Thyroid gland (tissue), 4 donors: ENCODE data around the gene ABL2.

ENCODE experiments used
- CTCF ChIP-seq, 6 experiments: fragments of 200-600 bp in 3 of 6; fragments of 450-650 bp in 3 of 6; sonication (generic) in 3 of 6; IDR thresholded peaks; one replicate each; pipeline ENCODE4 v1.5.1; 2016 to 2019; ENCODE audit warnings: antibody characterized with exemption in 6 of 6, mild to moderate bottlenecking in 2 of 6, inconsistent platforms in 1 of 6, moderate library complexity in 1 of 6
- POLR2A ChIP-seq, 2 donors: fragments of 450-650 bp; IDR thresholded peaks; one replicate each; pipeline ENCODE4 v1.6.1; 2017; ENCODE audit warnings: antibody characterized with exemption in 2 of 2, mild to moderate bottlenecking in 2 of 2, moderate library complexity in 1 of 2

GRCh38 chr1:179253286-179253972 lies 24.0 kb upstream of the ABL2 start:
- no peak for TF ChIP-seq CTCF (IDR thresholded peaks at IDR 0.05)
- no peak for TF ChIP-seq POLR2A (IDR thresholded peaks at IDR 0.05)
